HEK293 (cell line): Measurements from ENCODE around the gene WDFY2.

Experiments used
- CTCF ChIA-PET: fragments of 350-600 bp; formaldehyde crosslinking; extraction: SDS; loops from one replicate; lab custom pipeline; 2021; ENCODE audit warnings: antibody characterized with exemption; lab: Yijun Ruan, JAX
- POLR2A ChIA-PET: fragments of 300-600 bp; formaldehyde crosslinking; extraction: SDS; loops from one replicate; lab custom pipeline; 2020; ENCODE audit warnings: antibody characterized with exemption, inconsistent platforms; lab: Yijun Ruan, JAX
- H3K27ac ChIP-seq: fragments of 200-500 bp; sonication (Bioruptor generic); 2 replicates; pipeline ENCODE4 v1.5.1; 2014; ENCODE audit warnings: low read depth, low read length, control low read depth, inconsistent platforms; ENCODE audit errors: extremely low read depth
- H3K36me3 ChIP-seq, 2 experiments: fragments of 200-500 bp in 1 of 2; sonication (Bioruptor generic) in 1 of 2; 1 replicate in 1 of 2; 2 replicates in 1 of 2; pipeline ENCODE4 v1.5.1; 2014 to 2017; ENCODE audit warnings: inconsistent platforms in 2 of 2, low read length in 2 of 2; ENCODE audit not compliant: control insufficient read depth in 2 of 2, insufficient read depth in 1 of 2
- H3K4me1 ChIP-seq: fragments of 200-500 bp; sonication (Bioruptor generic); 2 replicates; pipeline ENCODE4 v1.5.1; 2014; ENCODE audit warnings: mild to moderate bottlenecking, low read length, inconsistent platforms; ENCODE audit not compliant: control insufficient read depth, insufficient read depth
- H3K4me3 ChIP-seq: 2 replicates; pipeline ENCODE4 v1.5.1; 2011; ENCODE audit warnings: low read depth, mild to moderate bottlenecking, control low read depth, low read length, moderate library complexity
- H3K9me3 ChIP-seq: fragments of 200-500 bp; sonication (Bioruptor generic); 2 replicates; pipeline ENCODE4 v1.5.1; 2014; ENCODE audit warnings: low read depth, low read length, inconsistent platforms; ENCODE audit not compliant: control insufficient read depth, insufficient read depth
- BCL11B ChIP-seq: fragments of 450-650 bp; formaldehyde crosslinking; IDR thresholded peaks from 2 replicates; pipeline ENCODE4 v1.5.1; 2016; ENCODE audit warnings: low read depth, missing biosample characterization, missing genetic modification characterization
- KLF10 ChIP-seq: fragments of 450-650 bp; IDR thresholded peaks from 2 replicates; pipeline ENCODE4 v1.5.1; 2018; ENCODE audit warnings: missing biosample characterization, mild to moderate bottlenecking, missing genetic modification characterization
- KLF7 ChIP-seq: fragments of 450-650 bp; formaldehyde crosslinking; IDR thresholded peaks from 2 replicates; pipeline ENCODE4 v1.5.1; 2016; ENCODE audit warnings: missing biosample characterization, missing genetic modification characterization, borderline replicate concordance
- ZBTB7A ChIP-seq: fragments of 450-650 bp; formaldehyde crosslinking; IDR thresholded peaks from 2 replicates; pipeline ENCODE4 v1.5.1; 2016; ENCODE audit warnings: low read depth, missing biosample characterization, missing genetic modification characterization
- ZNF2 ChIP-seq: fragments of 450-650 bp; formaldehyde crosslinking; IDR thresholded peaks from 2 replicates; pipeline ENCODE4 v1.5.1; 2016; ENCODE audit warnings: missing biosample characterization, missing genetic modification characterization
- ZNF623 ChIP-seq: fragments of 450-650 bp; formaldehyde crosslinking; IDR thresholded peaks from 2 replicates; pipeline ENCODE4 v1.5.1; 2016; ENCODE audit warnings: missing biosample characterization, missing genetic modification characterization
- ZNF76 ChIP-seq: fragments of 450-650 bp; formaldehyde crosslinking; IDR thresholded peaks from 2 replicates; pipeline ENCODE4; 2016; ENCODE audit warnings: low read depth, missing biosample characterization, missing genetic modification characterization, borderline replicate concordance
- ZNF776 ChIP-seq: fragments of 450-650 bp; formaldehyde crosslinking; IDR thresholded peaks from 2 replicates; pipeline ENCODE4 v1.5.0; 2017; ENCODE audit warnings: missing biosample characterization, missing genetic modification characterization, borderline replicate concordance
- TF ChIP-seq, protein P1 (sequence below): fragments of 450-650 bp; formaldehyde crosslinking; IDR thresholded peaks from 2 replicates; pipeline ENCODE4 v1.5.1; 2016; ENCODE audit warnings: missing biosample characterization, missing genetic modification characterization
- TF ChIP-seq, protein P2 (sequence below): fragments of 450-650 bp; formaldehyde crosslinking; IDR thresholded peaks from 2 replicates; pipeline ENCODE4 v1.5.1; 2016; ENCODE audit warnings: missing biosample characterization, missing genetic modification characterization
- TF ChIP-seq, protein P3 (sequence below): fragments of 450-650 bp; formaldehyde crosslinking; IDR thresholded peaks from 2 replicates; pipeline ENCODE4 v1.5.1; 2016; ENCODE audit warnings: missing biosample characterization, missing genetic modification characterization, borderline replicate concordance
- TF ChIP-seq, protein P4 (sequence below): fragments of 450-650 bp; formaldehyde crosslinking; IDR thresholded peaks from 2 replicates; pipeline ENCODE4 v1.5.1; 2017; ENCODE audit warnings: missing biosample characterization, missing genetic modification characterization
- TF ChIP-seq, protein P5 (sequence below): fragments of 450-650 bp; formaldehyde crosslinking; IDR thresholded peaks from 2 replicates; pipeline ENCODE4 v1.5.1; 2017; ENCODE audit warnings: missing biosample characterization, mild to moderate bottlenecking, missing genetic modification characterization, moderate library complexity

Gene WDFY2

DNA sequence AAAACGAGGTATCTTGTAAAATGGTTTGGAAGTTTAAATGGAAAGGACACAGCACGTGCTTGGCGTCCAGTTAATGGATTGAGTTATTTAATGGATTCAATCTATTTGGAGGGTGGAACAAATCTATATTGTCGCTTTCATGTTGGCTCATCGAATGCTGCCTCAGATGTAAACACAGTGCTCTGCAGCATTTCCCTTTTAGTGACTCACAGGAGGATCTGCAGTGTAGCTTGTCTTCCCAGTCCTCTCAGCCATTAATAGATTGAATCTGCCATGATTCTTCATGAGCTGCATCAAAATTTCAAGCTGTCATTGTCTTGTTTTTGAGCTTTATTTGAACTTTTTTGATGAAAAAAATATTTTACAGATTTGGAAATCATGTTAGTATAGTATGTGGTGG is 175.0 kb downstream of the WDFY2 start (continued):
- TF ChIP-seq, protein P1, sequence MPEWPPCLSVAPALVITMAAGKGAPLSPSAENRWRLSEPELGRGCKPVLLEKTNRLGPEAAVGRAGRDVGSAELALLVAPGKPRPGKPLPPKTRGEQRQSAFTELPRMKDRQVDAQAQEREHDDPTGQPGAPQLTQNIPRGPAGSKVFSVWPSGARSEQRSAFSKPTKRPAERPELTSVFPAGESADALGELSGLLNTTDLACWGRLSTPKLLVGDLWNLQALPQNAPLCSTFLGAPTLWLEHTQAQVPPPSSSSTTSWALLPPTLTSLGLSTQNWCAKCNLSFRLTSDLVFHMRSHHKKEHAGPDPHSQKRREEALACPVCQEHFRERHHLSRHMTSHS, result no peak
- TF ChIP-seq, protein P2, sequence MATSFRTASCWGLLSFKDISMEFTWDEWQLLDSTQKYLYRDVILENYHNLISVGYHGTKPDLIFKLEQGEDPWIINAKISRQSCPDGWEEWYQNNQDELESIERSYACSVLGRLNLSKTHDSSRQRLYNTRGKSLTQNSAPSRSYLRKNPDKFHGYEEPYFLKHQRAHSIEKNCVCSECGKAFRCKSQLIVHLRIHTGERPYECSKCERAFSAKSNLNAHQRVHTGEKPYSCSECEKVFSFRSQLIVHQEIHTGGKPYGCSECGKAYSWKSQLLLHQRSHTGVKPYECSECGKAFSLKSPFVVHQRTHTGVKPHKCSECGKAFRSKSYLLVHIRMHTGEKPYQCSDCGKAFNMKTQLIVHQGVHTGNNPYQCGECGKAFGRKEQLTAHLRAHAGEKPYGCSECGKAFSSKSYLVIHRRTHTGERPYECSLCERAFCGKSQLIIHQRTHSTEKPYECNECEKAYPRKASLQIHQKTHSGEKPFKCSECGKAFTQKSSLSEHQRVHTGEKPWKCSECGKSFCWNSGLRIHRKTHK (tag by site-specific recombination), result no peak
- TF ChIP-seq ZBTB7A (tag by site-specific recombination) (no peak), ZNF623 (tag by site-specific recombination) (no peak), ZNF776 (no peak), KLF7 (tag by site-specific recombination) (no peak)
- TF ChIP-seq, protein P3, sequence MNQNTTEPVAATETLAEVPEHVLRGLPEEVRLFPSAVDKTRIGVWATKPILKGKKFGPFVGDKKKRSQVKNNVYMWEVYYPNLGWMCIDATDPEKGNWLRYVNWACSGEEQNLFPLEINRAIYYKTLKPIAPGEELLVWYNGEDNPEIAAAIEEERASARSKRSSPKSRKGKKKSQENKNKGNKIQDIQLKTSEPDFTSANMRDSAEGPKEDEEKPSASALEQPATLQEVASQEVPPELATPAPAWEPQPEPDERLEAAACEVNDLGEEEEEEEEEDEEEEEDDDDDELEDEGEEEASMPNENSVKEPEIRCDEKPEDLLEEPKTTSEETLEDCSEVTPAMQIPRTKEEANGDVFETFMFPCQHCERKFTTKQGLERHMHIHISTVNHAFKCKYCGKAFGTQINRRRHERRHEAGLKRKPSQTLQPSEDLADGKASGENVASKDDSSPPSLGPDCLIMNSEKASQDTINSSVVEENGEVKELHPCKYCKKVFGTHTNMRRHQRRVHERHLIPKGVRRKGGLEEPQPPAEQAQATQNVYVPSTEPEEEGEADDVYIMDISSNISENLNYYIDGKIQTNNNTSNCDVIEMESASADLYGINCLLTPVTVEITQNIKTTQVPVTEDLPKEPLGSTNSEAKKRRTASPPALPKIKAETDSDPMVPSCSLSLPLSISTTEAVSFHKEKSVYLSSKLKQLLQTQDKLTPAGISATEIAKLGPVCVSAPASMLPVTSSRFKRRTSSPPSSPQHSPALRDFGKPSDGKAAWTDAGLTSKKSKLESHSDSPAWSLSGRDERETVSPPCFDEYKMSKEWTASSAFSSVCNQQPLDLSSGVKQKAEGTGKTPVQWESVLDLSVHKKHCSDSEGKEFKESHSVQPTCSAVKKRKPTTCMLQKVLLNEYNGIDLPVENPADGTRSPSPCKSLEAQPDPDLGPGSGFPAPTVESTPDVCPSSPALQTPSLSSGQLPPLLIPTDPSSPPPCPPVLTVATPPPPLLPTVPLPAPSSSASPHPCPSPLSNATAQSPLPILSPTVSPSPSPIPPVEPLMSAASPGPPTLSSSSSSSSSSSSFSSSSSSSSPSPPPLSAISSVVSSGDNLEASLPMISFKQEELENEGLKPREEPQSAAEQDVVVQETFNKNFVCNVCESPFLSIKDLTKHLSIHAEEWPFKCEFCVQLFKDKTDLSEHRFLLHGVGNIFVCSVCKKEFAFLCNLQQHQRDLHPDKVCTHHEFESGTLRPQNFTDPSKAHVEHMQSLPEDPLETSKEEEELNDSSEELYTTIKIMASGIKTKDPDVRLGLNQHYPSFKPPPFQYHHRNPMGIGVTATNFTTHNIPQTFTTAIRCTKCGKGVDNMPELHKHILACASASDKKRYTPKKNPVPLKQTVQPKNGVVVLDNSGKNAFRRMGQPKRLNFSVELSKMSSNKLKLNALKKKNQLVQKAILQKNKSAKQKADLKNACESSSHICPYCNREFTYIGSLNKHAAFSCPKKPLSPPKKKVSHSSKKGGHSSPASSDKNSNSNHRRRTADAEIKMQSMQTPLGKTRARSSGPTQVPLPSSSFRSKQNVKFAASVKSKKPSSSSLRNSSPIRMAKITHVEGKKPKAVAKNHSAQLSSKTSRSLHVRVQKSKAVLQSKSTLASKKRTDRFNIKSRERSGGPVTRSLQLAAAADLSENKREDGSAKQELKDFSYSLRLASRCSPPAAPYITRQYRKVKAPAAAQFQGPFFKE (tag by site-specific recombination), result no peak
- TF ChIP-seq, protein P4, sequence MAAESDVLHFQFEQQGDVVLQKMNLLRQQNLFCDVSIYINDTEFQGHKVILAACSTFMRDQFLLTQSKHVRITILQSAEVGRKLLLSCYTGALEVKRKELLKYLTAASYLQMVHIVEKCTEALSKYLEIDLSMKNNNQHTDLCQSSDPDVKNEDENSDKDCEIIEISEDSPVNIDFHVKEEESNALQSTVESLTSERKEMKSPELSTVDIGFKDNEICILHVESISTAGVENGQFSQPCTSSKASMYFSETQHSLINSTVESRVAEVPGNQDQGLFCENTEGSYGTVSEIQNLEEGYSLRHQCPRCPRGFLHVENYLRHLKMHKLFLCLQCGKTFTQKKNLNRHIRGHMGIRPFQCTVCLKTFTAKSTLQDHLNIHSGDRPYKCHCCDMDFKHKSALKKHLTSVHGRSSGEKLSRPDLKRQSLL (tag by site-specific recombination), result no peak
- TF ChIP-seq, all 188 proteins: peak for 0

DNA sequence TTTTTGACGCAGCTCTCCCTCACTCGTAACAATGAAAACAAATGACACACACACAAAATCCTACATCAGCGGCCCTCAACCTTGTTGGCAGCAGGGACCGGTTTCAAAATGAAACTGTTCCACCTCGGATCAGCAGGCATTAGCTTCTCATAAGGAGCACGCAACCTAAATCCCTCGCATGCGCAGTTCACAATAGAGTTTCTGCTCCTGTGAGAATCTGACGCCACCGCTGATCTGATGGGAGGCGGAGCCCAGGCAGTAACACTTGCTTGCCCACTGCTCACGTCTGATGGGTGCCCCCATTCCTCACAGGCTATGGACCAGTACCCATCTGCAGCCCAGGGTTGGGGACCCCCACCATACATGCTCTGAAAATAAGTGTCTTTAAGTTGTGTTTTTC is 176.3 kb downstream of the WDFY2 start:
- Histone ChIP-seq H3K9me3 (no peaks in the 10 kb centered on the region), H3K36me3 (peaks cover 0 to 14% of the 10 kb centered on the region in 2 experiments; a peak in 1 of 3 replicates), H3K27ac (no peak overlapping the region), H3K4me1 (peaks cover 4% of the 10 kb centered on the region; the same call in 1 of the 2 replicates), H3K4me3 (no peak overlapping the region)
- POLR2A ChIA-PET, result no interaction called here
- CTCF ChIA-PET, result no interaction called here
- TF ChIP-seq, protein P5, sequence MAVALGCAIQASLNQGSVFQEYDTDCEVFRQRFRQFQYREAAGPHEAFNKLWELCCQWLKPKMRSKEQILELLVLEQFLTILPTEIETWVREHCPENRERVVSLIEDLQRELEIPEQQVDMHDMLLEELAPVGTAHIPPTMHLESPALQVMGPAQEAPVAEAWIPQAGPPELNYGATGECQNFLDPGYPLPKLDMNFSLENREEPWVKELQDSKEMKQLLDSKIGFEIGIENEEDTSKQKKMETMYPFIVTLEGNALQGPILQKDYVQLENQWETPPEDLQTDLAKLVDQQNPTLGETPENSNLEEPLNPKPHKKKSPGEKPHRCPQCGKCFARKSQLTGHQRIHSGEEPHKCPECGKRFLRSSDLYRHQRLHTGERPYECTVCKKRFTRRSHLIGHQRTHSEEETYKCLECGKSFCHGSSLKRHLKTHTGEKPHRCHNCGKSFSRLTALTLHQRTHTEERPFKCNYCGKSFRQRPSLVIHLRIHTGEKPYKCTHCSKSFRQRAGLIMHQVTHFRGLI, result no peak
- TF ChIP-seq ZNF76 (tag by site-specific recombination), result no peak
- TF ChIP-seq ZNF2 (tag by site-specific recombination), result no peak
- TF ChIP-seq KLF10 (tag by site-specific recombination), result no peak
- TF ChIP-seq BCL11B (tag by site-specific recombination), result no peak
